Pulmonary artery endothelial cell (primary cell): ENCODE measurements around the gene ZYX. TPM values are rescaled to one million over a fixed set of nuclear protein-coding genes. Genes with fewer than 3 reads are reported as not detected.
A peak's percentile ranks its signal among the peaks of the same experiment; 100 is the strongest.

Experiments
- DNase-seq: peaks from one replicate; pipeline ENCODE4 v3.0.0-alpha.2; 2011; ENCODE audit warnings: low read depth, low spot score
- total RNA-seq: library from RNA; depleted of rRNA; stranded (reverse); fragments of >200 nt; gene quantifications from 2 replicates; pipeline ENCODE4 v1.2.3, GENCODE V29; 2014

Gene ZYX
- total RNA-seq = 33.5 and 37.9 TPM in 2 replicates

DNA sequence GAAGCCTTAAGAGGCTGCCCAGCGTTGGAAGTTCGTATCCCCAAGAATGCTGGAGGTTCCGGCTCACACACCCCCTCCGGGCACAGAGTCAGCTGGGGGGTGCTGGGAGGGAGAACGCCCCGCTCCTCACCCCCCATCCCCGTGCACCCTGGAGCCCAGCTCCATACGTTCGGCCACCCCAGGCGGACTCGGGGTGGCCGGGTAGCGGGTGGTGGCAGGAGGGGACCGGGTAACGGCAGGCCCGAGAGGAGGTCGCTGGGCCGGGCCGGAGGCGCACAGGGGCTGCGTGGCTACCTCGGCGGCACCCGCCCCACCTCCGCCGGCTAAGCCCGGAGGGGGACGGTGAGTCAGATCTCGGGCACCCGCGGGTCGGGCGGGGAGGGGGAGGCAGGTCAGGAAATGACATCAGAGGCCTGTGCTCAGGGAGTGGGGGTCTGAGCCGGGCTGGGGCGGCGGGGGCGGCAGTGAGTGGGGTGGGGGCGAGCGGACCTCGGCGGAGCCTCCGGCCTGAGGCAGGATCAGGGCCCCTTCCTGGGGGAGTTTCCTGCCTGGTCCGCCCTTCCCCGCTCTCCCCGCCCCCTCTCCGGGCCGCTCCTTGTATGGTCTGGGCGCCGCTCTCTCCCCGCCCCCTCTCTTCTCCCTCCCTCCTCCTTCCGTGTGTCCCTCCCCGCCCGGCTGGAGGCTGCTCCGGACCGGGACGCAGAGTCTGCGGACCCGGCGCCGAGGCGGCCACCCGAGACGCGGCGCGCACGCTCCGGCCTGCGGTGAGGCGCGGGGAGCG is at the start of gene ZYX:
Gene ZYX, plus strand, starts transcription at position 700 of the 781 bp plus-strand sequence. CDS start 227 bp downstream, outside the sequence.
- peak; percentile 90 for DNase-seq

DNA sequence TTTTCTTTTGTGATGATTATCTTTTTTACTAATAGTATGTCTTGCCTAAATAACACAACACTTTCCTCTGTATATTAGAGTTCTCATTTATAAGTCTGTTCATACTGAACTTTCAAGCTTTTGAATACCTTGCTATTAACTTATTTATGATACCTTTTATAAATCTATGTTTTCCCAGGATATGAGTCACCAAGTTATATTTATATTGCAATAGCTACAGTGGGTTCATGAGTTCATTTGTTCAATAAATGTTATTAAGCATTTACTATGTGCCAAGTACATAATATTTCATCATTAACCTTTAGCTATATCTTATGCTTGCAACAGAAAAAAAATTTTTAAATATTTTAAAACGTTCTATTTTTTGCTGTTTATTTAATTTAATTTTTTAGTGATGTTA is 46.9 kb upstream of the ZYX start:
- DNase-seq = no peak

GRCh38 chr7:143337216-143337615 is 43.9 kb upstream of the ZYX start:
- DNase-seq = no peak

DNA sequence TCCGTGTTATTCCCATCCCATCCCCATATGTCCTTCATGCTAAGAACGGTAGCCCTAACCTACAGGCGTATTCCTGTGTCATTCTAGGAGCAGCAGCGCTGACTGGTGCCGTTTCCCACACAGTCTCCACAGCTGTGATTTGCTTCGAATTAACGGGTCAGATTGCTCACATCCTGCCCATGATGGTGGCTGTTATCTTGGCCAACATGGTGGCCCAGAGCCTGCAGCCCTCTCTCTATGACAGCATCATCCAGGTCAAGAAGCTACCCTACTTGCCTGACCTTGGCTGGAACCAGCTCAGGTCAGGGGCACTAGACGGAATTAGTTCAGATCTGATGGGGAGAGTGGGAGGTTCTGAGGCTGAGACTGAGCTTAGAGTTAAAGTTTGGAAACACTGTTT is 39.3 kb upstream of the ZYX start:
- no peak for DNase-seq

GRCh38 chr7:143343596-143343995 is 37.5 kb upstream of the ZYX start:
- no peak for DNase-seq

GRCh38 chr7:143345428-143345900 is 35.7 kb upstream of the ZYX start:
- no peak for DNase-seq

DNA sequence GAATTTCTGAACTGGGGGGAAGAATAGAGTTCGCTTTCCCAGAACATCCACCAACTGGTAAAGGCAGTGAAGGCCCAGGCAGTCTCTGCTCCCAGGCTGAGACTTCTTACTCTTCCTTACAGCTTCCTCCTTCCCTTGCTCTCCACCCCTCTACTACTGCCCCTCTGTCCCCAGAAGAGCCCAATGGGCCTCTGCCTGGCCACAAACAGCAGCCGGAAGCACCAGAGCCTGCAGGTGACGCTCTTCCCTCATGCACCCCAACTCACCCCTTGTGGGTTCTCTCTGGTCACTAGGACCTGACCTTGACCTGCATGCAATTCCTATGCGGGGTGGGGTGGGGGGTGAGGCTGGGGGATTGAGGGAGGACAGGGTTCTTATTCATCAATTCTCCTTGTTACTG is 35.1 kb upstream of the ZYX start:
- no peak for DNase-seq

GRCh38 chr7:143347950-143348349 is 33.2 kb upstream of the ZYX start:
- no peak for DNase-seq

DNA sequence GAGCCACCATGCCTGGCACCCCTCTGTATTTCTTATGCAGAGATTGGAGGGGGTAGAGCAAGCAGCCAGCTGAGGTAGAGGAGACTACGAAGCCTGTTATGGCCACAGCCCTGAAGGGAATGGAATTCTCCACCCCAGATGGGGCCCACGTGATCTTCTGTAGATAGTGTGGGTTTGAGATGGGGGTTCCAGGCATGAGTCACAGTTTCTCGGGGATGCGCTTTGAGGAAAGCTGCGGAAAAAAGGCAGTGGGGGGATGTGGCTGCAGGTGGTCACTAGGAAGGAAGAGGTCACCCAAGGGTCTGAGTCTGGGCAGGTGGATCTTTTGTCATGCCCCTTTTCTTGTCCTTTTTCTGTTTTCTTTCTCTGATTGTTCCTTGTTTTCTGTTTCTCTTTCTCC is 30.1 kb upstream of the ZYX start:
- DNase-seq = no peak

DNA sequence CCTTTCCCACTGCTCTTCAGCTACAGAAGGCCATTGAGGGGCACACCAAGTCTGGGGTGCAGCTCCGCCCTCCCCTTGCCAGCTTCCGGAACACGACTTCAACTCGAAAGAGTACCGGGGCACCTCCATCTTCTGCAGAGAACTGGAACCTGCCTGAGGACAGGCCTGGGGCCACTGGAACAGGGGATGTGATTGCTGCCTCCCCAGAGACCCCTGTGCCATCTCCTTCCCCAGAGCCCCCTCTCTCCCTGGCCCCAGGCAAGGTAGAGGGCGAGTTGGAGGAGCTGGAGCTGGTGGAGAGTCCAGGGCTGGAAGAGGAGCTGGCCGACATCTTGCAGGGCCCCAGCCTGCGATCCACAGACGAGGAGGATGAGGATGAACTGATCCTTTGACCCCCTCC is 29.6 kb upstream of the ZYX start:
- no peak for DNase-seq

DNA sequence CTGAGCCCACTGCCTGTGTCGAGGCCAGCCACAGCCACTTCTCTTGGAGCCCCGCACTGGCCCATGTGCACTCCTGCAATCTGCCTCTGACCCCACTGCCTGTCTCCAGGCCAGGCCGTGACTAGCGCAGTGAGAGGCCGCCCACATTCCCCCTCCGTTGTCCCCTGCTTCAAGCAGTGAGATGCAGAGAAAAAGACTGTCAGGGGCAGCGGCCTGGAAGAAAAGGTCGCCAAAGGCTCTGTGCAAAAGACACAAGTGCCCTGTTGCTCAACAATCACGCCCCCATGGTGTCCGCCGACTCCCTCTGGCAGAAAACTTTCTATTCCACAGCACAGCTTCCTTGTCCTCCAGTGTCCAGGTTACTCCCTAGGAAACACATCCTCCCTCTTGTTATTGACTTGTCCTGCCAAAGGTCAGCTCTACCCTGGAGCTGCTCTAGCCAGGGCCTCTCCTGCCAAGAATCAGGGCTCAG is 28.6 kb upstream of the ZYX start:
- DNase-seq = no peak

DNA sequence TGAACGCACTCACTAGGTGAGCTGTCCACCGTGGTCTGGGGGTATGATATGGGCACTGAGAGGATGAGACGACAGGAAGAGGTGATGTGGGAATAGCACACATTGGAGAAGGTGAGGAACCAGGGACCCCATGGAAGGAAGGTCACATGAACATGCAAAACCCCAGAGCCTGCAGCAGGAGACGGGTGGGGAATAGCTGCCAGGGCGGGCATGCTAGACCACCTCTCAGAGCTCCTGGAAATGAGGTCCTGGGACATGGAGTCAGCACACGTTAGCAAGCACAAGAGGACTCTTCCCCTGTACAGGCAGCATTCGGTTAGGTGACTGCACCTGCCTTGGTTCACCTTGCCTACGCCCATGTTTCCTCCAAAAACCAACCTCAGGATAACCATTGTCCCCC is 26.8 kb upstream of the ZYX start:
- no peak for DNase-seq

GRCh38 chr7:143354965-143355364 is 26.2 kb upstream of the ZYX start:
- DNase-seq = no peak

GRCh38 chr7:143355450-143356385 is 25.4 kb upstream of the ZYX start:
- no peak for DNase-seq

GRCh38 chr7:143356414-143357050 is 24.6 kb upstream of the ZYX start:
- no peak for DNase-seq

DNA sequence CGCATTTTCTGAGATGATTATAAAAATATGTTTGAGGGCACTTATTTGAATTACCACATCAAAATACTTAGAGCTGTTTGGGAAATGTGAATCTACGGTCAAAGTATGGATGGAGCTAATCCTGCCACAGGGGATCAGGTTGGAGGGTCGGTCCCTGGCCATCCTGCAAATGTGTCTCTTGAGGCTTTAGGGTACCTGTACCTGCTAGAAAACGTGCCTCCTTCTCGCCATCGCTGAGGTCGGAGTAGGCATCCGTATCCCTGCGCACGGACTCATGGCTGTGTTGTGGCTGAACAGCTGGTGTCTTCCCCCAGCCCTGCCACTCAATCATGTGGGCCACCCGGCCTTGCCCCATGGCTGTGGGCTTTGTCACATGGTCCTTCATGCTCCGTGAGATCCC is 22.5 kb upstream of the ZYX start:
- no peak for DNase-seq

DNA sequence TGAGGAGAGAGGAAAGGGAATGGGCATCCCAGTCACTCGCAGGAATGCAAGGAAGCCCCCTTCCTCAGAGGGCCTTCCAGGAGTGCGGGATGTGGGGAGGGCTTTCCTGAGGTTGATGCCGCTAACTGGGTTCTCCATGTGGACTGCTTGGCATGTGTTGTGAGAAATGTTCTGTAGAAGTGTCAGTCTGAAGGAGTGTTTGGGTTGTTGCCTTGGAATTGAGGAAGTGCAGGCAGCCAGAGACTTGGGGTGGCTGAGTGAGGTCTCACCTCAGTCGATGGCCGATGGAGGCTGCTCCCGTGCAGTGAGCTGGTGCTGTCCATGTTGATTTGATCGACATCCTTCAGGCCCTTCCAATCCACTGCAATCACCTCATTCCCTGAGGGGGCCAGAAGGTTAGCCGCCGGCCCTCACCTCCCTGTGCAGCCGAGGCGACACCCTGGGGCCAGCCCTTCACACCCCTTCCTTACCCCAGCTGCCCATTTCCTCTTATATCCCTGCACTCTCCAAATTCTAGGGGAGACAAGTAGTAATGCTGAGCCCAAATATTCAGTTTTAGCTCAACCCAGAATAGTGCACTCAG is 21.3 kb upstream of the ZYX start:
- no peak for DNase-seq

- no peak for DNase-seq
Observed at GRCh38 chr7:143360788-143361551, 20.2 kb upstream of the ZYX start.

DNA sequence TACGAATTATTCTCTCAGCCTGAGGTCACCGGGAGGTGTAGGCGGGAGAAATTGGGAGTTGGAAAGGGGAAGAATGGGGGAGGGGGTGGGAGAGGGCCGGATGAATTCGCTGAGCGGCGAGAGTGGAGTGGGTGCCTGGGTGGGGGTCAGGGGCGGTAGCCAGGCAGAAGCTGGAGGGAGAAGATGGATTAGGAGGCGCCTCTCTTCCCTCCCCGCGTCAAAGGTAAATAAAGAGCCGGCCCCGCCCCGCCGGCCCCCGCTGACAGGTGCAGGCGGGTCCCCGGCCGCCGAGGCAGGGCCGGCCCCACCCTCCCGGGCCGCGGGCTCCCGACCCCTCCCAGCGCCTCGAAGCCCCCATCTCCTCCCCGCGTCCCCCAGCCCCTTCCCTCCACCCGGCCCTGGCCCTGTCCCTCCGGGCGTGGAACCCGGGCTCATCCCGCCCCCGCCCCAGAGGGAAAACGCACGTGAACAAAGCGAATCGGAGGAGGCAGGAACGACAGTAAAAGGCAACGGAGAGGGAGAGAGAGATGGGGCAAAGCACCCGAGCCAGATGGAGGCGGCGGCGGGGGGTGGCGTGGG is 19.5 kb upstream of the ZYX start:
- DNase-seq = no peak
